ENCODE data around the gene NXN.

DNA sequence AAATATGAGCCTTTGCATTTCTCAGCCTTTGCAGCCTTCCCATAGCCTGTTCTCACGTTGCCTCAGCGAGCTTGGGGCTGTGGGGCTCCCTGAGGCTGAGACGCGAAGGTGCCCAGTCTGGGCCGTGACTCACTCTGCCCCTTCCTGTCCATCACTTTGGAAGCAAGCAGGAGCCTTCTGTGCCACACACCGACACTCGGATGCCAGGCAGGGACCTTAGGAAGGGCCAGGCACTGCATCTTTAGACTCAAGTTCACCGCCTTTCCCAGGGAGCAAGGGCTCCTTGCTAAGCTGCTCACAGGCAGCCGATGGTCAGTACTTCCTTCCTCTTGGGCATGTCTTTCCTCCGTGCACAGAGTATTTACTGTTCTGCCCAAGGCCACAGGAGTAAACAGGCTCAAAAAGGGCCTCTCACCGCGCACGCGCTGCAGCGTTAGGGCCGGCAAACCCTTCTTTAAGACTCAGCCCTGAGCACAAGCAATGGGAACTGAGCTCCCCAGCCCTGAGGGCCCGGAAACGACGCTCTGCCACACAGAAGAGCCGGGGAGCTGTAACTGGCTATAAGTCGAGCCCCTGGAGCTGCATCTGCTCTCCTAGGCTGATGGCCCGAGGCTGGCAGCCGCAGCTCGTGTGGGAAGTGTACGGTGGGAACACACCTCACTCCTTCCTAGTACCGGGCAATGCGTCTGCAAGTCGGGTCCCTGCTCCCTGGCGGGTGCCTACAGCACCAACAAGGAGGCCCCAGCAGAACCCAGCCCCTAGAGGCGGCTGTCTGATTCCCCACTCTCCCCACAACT lies 24.6 kb upstream of the NXN start:
- no peak for TF ChIP-seq POLR2A (IDR thresholded peaks at IDR 0.05)
- TF ChIP-seq, protein P1, sequence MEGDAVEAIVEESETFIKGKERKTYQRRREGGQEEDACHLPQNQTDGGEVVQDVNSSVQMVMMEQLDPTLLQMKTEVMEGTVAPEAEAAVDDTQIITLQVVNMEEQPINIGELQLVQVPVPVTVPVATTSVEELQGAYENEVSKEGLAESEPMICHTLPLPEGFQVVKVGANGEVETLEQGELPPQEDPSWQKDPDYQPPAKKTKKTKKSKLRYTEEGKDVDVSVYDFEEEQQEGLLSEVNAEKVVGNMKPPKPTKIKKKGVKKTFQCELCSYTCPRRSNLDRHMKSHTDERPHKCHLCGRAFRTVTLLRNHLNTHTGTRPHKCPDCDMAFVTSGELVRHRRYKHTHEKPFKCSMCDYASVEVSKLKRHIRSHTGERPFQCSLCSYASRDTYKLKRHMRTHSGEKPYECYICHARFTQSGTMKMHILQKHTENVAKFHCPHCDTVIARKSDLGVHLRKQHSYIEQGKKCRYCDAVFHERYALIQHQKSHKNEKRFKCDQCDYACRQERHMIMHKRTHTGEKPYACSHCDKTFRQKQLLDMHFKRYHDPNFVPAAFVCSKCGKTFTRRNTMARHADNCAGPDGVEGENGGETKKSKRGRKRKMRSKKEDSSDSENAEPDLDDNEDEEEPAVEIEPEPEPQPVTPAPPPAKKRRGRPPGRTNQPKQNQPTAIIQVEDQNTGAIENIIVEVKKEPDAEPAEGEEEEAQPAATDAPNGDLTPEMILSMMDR (IDR thresholded peaks at IDR 0.05): no peak

Measured in Peyer's patch (tissue), 4 donors.